Panc1 (cell line): ENCODE measurements around the gene WDR72. TPM values are rescaled to one million over a fixed set of nuclear protein-coding genes. Genes with fewer than 3 reads are reported as not detected.
"Not testable (repeated sequence)": the region's sequence is repeated elsewhere in the genome, so short reads cannot be mapped to it uniquely, and the experiment has no call there.

Experiments used
- ATAC-seq: fragments of 200-7000 bp; cut with Tn5 transposase; 2 replicates; pipeline ENCODE4 v1.9.1; 2020; ENCODE audit warnings: mild to moderate bottlenecking, moderate library complexity
- BruUV-seq: library from RNA; stranded (reverse); fragments of 400-500 nt; replicated peaks from 2 replicates; lab custom pipeline; 2021; lab: Mats Ljungman, UMichigan
- CTCF ChIA-PET: fragments of 300-600 bp; sonication (Branson Sonifier 250); formaldehyde crosslinking; loops from one replicate; lab custom pipeline; 2022; ENCODE audit warnings: antibody characterized with exemption; lab: Charles Lee
- POLR2A ChIA-PET: fragments of 300-600 bp; sonication (Branson Sonifier 250); formaldehyde crosslinking; loops from one replicate; lab custom pipeline; 2022; ENCODE audit warnings: antibody characterized with exemption; lab: Charles Lee
- DNase-seq: peaks from one replicate; pipeline ENCODE4 v3.0.0-alpha.2; 2010; ENCODE audit warnings: low read depth, low spot score
- H3K27ac ChIP-seq: 2 replicates; pipeline ENCODE4 v1.5.1; 2011; ENCODE audit warnings: mild to moderate bottlenecking, low read length, inconsistent platforms
- H3K27me3 ChIP-seq: fragments of 200-500 bp; sonication (Bioruptor generic); 2 replicates; pipeline ENCODE4 v1.6.0; 2014; ENCODE audit warnings: low read length, inconsistent platforms; ENCODE audit not compliant: control insufficient read depth, insufficient read depth
- H3K36me3 ChIP-seq: fragments of 200-500 bp; sonication (Bioruptor generic); 2 replicates; pipeline ENCODE4 v1.5.1; 2014; ENCODE audit warnings: inconsistent platforms, mild to moderate bottlenecking, low read length, moderate library complexity; ENCODE audit not compliant: control insufficient read depth, insufficient read depth
- H3K4me1 ChIP-seq: 2 replicates; pipeline ENCODE4 v1.5.1; 2011; ENCODE audit warnings: inconsistent platforms, mild to moderate bottlenecking, low read length, moderate library complexity; ENCODE audit not compliant: control insufficient read depth, insufficient read depth
- H3K4me3 ChIP-seq, 2 experiments: 2 replicates each; pipeline ENCODE4 v1.5.1; 2011 to 2012; ENCODE audit warnings: low read depth in 2 of 2, low read length in 2 of 2, mild to moderate bottlenecking in 2 of 2, inconsistent platforms in 1 of 2, moderate library complexity in 1 of 2
- H3K9me3 ChIP-seq: fragments of 200-500 bp; sonication (Bioruptor generic); 2 replicates; pipeline ENCODE4 v1.5.1; 2014; ENCODE audit warnings: low read depth, mild to moderate bottlenecking, inconsistent platforms, low read length, moderate library complexity; ENCODE audit not compliant: control insufficient read depth, insufficient read depth
- POLR2AphosphoS5 ChIP-seq: IDR thresholded peaks from 2 replicates; pipeline ENCODE4 v1.6.1; 2012; ENCODE audit warnings: mild to moderate bottlenecking, low read depth, low read length, moderate library complexity
- REST ChIP-seq, 2 experiments: IDR thresholded peaks; 2 replicates each; pipeline ENCODE4 v1.6.1; 2011 to 2012; ENCODE audit warnings: low read depth in 2 of 2, control low read depth in 1 of 2, low read length in 1 of 2, mild to moderate bottlenecking in 1 of 2, moderate library complexity in 1 of 2; ENCODE audit not compliant: insufficient read depth in 1 of 2
- SIN3A ChIP-seq: IDR thresholded peaks from 2 replicates; pipeline ENCODE4 v1.6.1; 2012; ENCODE audit warnings: low read depth, mild to moderate bottlenecking, low read length, moderate library complexity, borderline replicate concordance; ENCODE audit not compliant: insufficient read depth
- TCF7L2 ChIP-seq: IDR thresholded peaks from 2 replicates; pipeline ENCODE4 v1.6.1; 2011; ENCODE audit warnings: mild to moderate bottlenecking, low read depth, low read length, inconsistent platforms
- in situ Hi-C: cut with HindIII; loops from 2 replicates; pipeline ENCODE4 v1.10.0; 2016; ENCODE audit warnings: low sequenced_read_pairs, low pct_unique_long_range_greater_than_20kb
- intact Hi-C: fragments of 100-400 bp; cut with micrococcal nuclease; formaldehyde crosslinking; loops from one replicate; pipeline ENCODE4 v1.10.0; 2022; ENCODE audit not compliant: unreplicated experiment
- total RNA-seq: library from RNA; stranded (reverse); gene quantifications from one replicate; pipeline ENCODE4 v1.2.1, GENCODE V29; 2021; ENCODE audit not compliant: unreplicated experiment
- TF ChIP-seq, protein P1 (sequence below): fragments of 450-650 bp; IDR thresholded peaks from 2 replicates; pipeline ENCODE4 v1.5.1; 2017; ENCODE audit warnings: mild to moderate bottlenecking

The WDR72 gene
- total RNA-seq, 1 experiment from 2014 or later, result 0.03 TPM

DNA sequence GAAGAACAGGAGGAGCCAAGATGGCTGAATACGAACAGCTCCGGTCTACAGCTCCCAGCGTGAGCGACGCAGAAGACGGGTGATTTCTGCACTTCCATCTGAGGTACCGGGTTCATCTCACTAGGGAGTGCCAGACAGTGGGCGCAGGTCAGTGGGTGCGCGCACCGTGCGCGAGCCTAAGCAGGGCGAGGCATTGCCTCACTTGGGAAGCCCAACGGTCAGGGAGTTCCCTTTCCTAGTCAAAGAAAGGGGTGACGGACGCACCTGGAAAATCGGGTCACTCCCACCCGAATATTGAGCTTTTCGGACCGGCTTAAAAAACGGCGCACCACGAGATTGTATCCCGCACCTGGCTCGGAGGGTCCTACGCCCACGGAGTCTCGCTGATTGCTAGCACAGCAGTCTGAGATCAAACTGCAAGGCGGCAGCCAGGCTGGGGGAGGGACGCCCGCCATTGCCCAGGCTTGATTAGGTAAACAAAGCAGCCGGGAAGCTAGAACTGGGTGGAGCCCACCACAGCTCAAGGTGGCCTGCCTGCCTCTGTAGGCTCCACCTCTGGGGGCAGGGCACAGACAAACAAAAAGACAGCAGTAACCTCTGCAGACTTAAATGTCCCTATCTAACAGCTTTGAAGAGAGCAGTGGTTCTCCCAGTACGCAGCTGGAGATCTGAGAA is 218.7 kb downstream of the WDR72 start:
- in situ Hi-C loops, BruUV-seq, CTCF ChIA-PET, H3K4me1 ChIP-seq, H3K36me3 ChIP-seq, H3K27me3 ChIP-seq, POLR2A ChIA-PET, H3K4me3 ChIP-seq, DNase-seq, H3K27ac ChIP-seq, intact Hi-C loops, ATAC-seq, H3K9me3 ChIP-seq: not testable (repeated sequence)

DNA sequence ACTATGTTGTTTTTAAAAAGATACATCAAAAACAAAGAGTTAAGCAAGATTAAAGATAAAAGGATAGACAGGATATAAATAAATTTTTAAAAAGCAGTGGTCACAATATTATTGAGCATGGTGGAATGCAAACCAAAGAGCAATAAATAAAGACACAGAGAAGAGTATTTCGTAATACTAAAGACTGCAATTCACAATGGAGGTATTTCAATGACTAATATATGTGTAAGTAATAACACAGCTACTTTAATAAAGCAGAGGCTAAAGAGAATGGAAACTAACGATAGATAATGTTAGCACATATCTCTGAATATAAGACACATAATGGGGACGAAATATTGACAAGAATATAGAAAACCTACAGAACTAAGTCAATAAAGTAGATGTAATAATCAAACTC is 219.6 kb downstream of the WDR72 start:
- intact Hi-C loops, result no loop called here
- no TSS peak for BruUV-seq

More for the DNA sequence above, 219.6 kb downstream of the WDR72 start:
- POLR2A ChIA-PET, result no interaction called here
- H3K27me3 ChIP-seq, result no peaks in the 10 kb centered on the region
- H3K36me3 ChIP-seq, result no peaks in the 10 kb centered on the region
- no peak overlapping the region for H3K4me3 ChIP-seq
- no peaks in the 10 kb centered on the region for H3K4me1 ChIP-seq
- no peak overlapping the region for H3K27ac ChIP-seq
- CTCF ChIA-PET, result no interaction called here
- no peak for ATAC-seq
- DNase-seq, result no peak
- TF ChIP-seq TCF7L2 (no peak), REST (IDR thresholded peaks at IDR 0.05; ENCODE audit: insufficient read depth in 1 of 2, low read depth in 2 of 2, low read length in 1 of 2) (no peak), POLR2AphosphoS5 (no peak), SIN3A (no peak)
- TF ChIP-seq, protein P1, sequence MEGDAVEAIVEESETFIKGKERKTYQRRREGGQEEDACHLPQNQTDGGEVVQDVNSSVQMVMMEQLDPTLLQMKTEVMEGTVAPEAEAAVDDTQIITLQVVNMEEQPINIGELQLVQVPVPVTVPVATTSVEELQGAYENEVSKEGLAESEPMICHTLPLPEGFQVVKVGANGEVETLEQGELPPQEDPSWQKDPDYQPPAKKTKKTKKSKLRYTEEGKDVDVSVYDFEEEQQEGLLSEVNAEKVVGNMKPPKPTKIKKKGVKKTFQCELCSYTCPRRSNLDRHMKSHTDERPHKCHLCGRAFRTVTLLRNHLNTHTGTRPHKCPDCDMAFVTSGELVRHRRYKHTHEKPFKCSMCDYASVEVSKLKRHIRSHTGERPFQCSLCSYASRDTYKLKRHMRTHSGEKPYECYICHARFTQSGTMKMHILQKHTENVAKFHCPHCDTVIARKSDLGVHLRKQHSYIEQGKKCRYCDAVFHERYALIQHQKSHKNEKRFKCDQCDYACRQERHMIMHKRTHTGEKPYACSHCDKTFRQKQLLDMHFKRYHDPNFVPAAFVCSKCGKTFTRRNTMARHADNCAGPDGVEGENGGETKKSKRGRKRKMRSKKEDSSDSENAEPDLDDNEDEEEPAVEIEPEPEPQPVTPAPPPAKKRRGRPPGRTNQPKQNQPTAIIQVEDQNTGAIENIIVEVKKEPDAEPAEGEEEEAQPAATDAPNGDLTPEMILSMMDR, result no peak
- in situ Hi-C loops, result no loop called here
- no peaks in the 10 kb centered on the region; the same call in 1 of the 2 replicates for H3K9me3 ChIP-seq
